ENCODE measurements around the gene KCNMA1.

DNA sequence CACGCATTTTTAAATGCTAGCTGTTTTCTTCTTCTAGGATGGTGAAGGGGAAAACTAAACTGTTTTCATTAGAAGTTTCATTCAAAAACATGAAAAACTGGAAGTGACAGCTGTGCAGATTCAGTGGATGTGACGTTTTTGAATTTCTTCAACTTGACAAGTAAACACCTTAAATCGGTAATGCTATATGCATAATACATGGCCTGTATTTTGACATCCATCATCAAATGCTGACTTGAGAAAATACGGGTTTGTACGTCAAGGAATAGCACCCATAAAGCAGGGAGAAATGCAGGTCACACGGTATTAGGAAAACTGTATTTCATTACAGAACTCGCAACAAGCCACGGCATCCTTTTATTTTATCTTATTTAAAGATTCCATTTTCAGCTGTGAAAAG lies 720.5 kb downstream of the KCNMA1 start:
- TF ChIP-seq, protein P1, sequence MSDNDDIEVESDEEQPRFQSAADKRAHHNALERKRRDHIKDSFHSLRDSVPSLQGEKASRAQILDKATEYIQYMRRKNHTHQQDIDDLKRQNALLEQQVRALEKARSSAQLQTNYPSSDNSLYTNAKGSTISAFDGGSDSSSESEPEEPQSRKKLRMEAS (IDR thresholded peaks at IDR 0.05; ENCODE audit: low read depth, low read length), result no peak
- no peak for TF ChIP-seq STAT1 (conservative IDR thresholded peaks at IDR 0.05)
